Right lobe of liver (tissue), 6 donors: ENCODE results near the gene TBC1D2. TPM values are rescaled to one million over a fixed set of nuclear protein-coding genes. Genes with fewer than 3 reads are reported as not detected.

Experiments
- ATAC-seq, 4 donors: fragments of 200-7000 bp; cut with Tn5 transposase; one replicate each; pipeline ENCODE4 v1.9.1; 2020; ENCODE audit warnings: mild to moderate bottlenecking in 4 of 4, moderate library complexity in 4 of 4
- DNase-seq, 3 donors: peaks; one replicate each; pipeline ENCODE4 v3.0.0-alpha.2; 2020
- H3K27ac ChIP-seq, 3 donors: fragments of 200-600 bp; one replicate each; pipeline ENCODE4 v1.8.0; 2022
- H3K27me3 ChIP-seq, 2 donors: fragments of 200-600 bp; one replicate each; pipeline ENCODE4 v1.8.0; 2022
- H3K36me3 ChIP-seq, 4 donors: fragments of 200-600 bp; sonication (generic) in 1 of 4; one replicate each; pipeline versions ENCODE4 v1.5.1 to v1.8.0; 2017 to 2022; ENCODE audit warnings: control low read depth in 1 of 4
- H3K4me1 ChIP-seq, 4 donors: fragments of 200-600 bp; sonication (generic) in 1 of 4; one replicate each; pipeline versions ENCODE4 v1.5.1 to v1.8.0; 2017 to 2022; ENCODE audit warnings: control low read depth in 1 of 4
- H3K4me3 ChIP-seq, 3 donors: fragments of 200-600 bp; one replicate each; pipeline ENCODE4 v1.8.0; 2022
- H3K9me3 ChIP-seq, 4 donors: fragments of 200-600 bp; sonication (generic) in 1 of 4; one replicate each; pipeline versions ENCODE4 v1.5.1 to v1.8.0; 2017 to 2022; ENCODE audit warnings: control low read depth in 1 of 4
- CTCF ChIP-seq, 4 donors: fragments of 200-600 bp in 3 of 4; fragments of 450-650 bp in 1 of 4; IDR thresholded peaks; one replicate each; pipeline versions ENCODE4 v1.5.1 to v1.8.0; 2016 to 2022; ENCODE audit warnings: antibody characterized with exemption in 4 of 4, mild to moderate bottlenecking in 2 of 4
- POLR2A ChIP-seq: fragments of 450-650 bp; IDR thresholded peaks from one replicate; pipeline ENCODE4 v1.6.1; 2017; ENCODE audit warnings: antibody characterized with exemption, mild to moderate bottlenecking
- WGBS: methylation state at CpG from one replicate; pipeline ENCODE4 v1.1.6; 2018; ENCODE audit warnings: low coverage, low lambda C conversion rate; ENCODE audit not compliant: insufficient coverage; ENCODE audit errors: missing lambda C conversion rate; 5-methylcytosine and 5-hydroxymethylcytosine counted together
- intact Hi-C, 2 donors: fragments of 100-400 bp; cut with DNase I; formaldehyde crosslinking; loops; one replicate each; pipeline versions ENCODE4 v1.11.2 to v1.14.1; 2022
- total RNA-seq, 6 experiments: library from RNA; depleted of rRNA in 2 of 6; stranded (reverse); fragments of >200 nt in 2 of 6; fragmentation: NEBNext Ultra II Directional in 3 of 6; extraction: Animal tissue kit (Norgen Biotek cat#: 25700) in 3 of 6; gene quantifications; one replicate each; pipeline versions ENCODE4 v1.1.0 to v1.2.4, GENCODE V29; 2016 to 2023
- donor health status: DM: no; HTN: yes; CAD: no.
- donor health status: DM: no; HTN: no; CAD: no.
- donor health status: DM: no; HTN: no; CAD: no.
- donor health status: DM: no; HTN: yes; CAD: no.
- donor health status: DM: no; HTN: yes; CAD: no.

TBC1D2 gene
- total RNA-seq, 6 experiments from 2014 or later = 5.1 to 17.5 (median 9.7) TPM

GRCh38 chr9:98260635-98261034 lies 5.2 kb upstream of the TBC1D2 start:
- no peak for DNase-seq
- no peak for ATAC-seq
- WGBS = 83% methylated on average over 5 of the region's 5 CpGs
- H3K4me3 ChIP-seq = no peak overlapping the region
- H3K9me3 ChIP-seq = no peaks in the 10 kb centered on the region
- H3K27me3 ChIP-seq = no peaks in the 10 kb centered on the region
- H3K4me1 ChIP-seq = peaks cover 0 to 6% (median 2%) of the 10 kb centered on the region in 4 donors
- TF ChIP-seq CTCF (IDR thresholded peaks at IDR 0.05) = no peak
- TF ChIP-seq POLR2A = no peak
- intact Hi-C loops = no loop called here
- H3K27ac ChIP-seq = no peak overlapping the region
- no peaks in the 10 kb centered on the region for H3K36me3 ChIP-seq

GRCh38 chr9:98259791-98260190 lies 4.3 kb upstream of the TBC1D2 start:
- WGBS = 68% methylated on average over 3 of the region's 3 CpGs
- Histone ChIP-seq H3K27ac (no peak overlapping the region), H3K4me1 (peaks cover 0 to 7% (median 2%) of the 10 kb centered on the region in 4 donors)

GRCh38 chr9:98256756-98257155 lies 1.3 kb upstream of the TBC1D2 start:
- Histone ChIP-seq H3K4me3 (peak overlapping the region; percentile 70 to 96 (median 94)), H3K27me3 (no peaks in the 10 kb centered on the region), H3K27ac (peak overlapping the region; percentile 80 to 94 (median 94)), H3K4me1 (peaks cover 0 to 11% (median 5%) of the 10 kb centered on the region in 4 donors), H3K36me3 (no peaks in the 10 kb centered on the region), H3K9me3 (no peaks in the 10 kb centered on the region)
- 5% methylated on average over 12 of the region's 12 CpGs for WGBS
- no peak for DNase-seq
- no peak for ATAC-seq
- TF ChIP-seq POLR2A (no peak), CTCF (IDR thresholded peaks at IDR 0.05) (no peak)
- intact Hi-C loops = loop anchor here in 1 of 2 donors (10.0 kb wide), 1 partner anchor 182 kb away; no protein-coding TSS in a partner anchor

More at GRCh38 chr9:98259791-98260190, 4.3 kb upstream of the TBC1D2 start:
- Histone ChIP-seq H3K9me3 (no peaks in the 10 kb centered on the region), H3K4me3 (no peak overlapping the region), H3K36me3 (no peaks in the 10 kb centered on the region), H3K27me3 (no peaks in the 10 kb centered on the region)
- DNase-seq = no peak
- intact Hi-C loops = loop anchor here in 1 of 2 donors (10.0 kb wide), 1 partner anchor 185 kb away; no protein-coding TSS in a partner anchor
- ATAC-seq = no peak
- TF ChIP-seq CTCF (IDR thresholded peaks at IDR 0.05) (peak in 1 of 4 donors; percentile 16), POLR2A (no peak)

- H3K27ac ChIP-seq = peak overlapping the region; percentile 80 to 94 (median 94)
- TF ChIP-seq CTCF (IDR thresholded peaks at IDR 0.05) (no peak), POLR2A (no peak)
- no peaks in the 10 kb centered on the region for H3K36me3 ChIP-seq
- DNase-seq = no peak
- intact Hi-C loops = loop anchor here in 1 of 2 donors (10.0 kb wide), 1 partner anchor 180 kb away; no protein-coding TSS in a partner anchor
- peaks cover 0 to 11% (median 5%) of the 10 kb centered on the region in 4 donors for H3K4me1 ChIP-seq
- no peaks in the 10 kb centered on the region for H3K9me3 ChIP-seq
- no peaks in the 10 kb centered on the region for H3K27me3 ChIP-seq
- peak overlapping the region; percentile 70 to 96 (median 94) for H3K4me3 ChIP-seq
- ATAC-seq = peak; percentile 1 to 11 (median 6)
- 0% methylated on average over 21 of the region's 36 CpGs for WGBS
Measured at GRCh38 chr9:98255061-98255577, 330 bp downstream of the TBC1D2 start.
